ENCODE results near the gene ZFHX3. TPM values are rescaled to one million over a fixed set of nuclear protein-coding genes. Genes with fewer than 3 reads are reported as not detected.

ZFHX3 gene
- total and polyA plus RNA-seq, 2 donors (not counting 1 experiment from before 2014, with no cell fraction given): 4.7 to 7.3 TPM

GRCh38 chr16:73064994-73065545 lies 17.1 kb upstream of the ZFHX3 start:
- TF ChIP-seq EZH2 (IDR thresholded peaks at IDR 0.05; ENCODE audit: low read length, missing control alignments) (no peak), CTCF (conservative IDR thresholded peaks at IDR 0.05 in 1 of 2, IDR thresholded peaks at IDR 0.05 in 1 of 2; ENCODE audit: low read depth in 1 of 2, low read length in 2 of 2) (no peak)
- Histone ChIP-seq H3K9ac (ENCODE audit: insufficient read depth, low read length) (peak overlapping the region; percentile 58), H3K4me3 (replicated peaks in 1 of 4; ENCODE audit: control extremely low read depth in 1 of 4, insufficient read depth in 1 of 4, low read depth in 3 of 4, low read length in 4 of 4) (peak overlapping the region; percentile 11 to 38 (median 28)), H3K27ac (ENCODE audit: insufficient read depth, low read length) (peak overlapping the region; percentile 79), H3K4me1 (ENCODE audit: control insufficient read depth, extremely low read depth, insufficient read depth, low read length) (peaks cover 46% of the 10 kb centered on the region), H2AFZ (ENCODE audit: low read length) (no peak overlapping the region), H3K27me3 (ENCODE audit: control insufficient read depth, insufficient read depth, low read length) (no peaks in the 10 kb centered on the region), H3K9me3 (ENCODE audit: control insufficient read depth, insufficient read depth, low read depth, low read length) (no peaks in the 10 kb centered on the region), H3K79me2 (ENCODE audit: control insufficient read depth, insufficient read depth, low read length) (peaks cover 28% of the 10 kb centered on the region), H3K4me2 (ENCODE audit: extremely low read depth, insufficient read depth, low read length) (peak overlapping the region; percentile 94), H4K20me1 (ENCODE audit: control insufficient read depth, extremely low read depth, insufficient read depth, low read length) (no peaks in the 10 kb centered on the region), H3K36me3 (ENCODE audit: control insufficient read depth, insufficient read depth, low read length) (no peaks in the 10 kb centered on the region)
- DNase-seq (ENCODE audit: low read depth in 2 of 2): no peak

GRCh38 chr16:73064212-73064993 lies 16.5 kb upstream of the ZFHX3 start:
- no peak for TF ChIP-seq EZH2 (IDR thresholded peaks at IDR 0.05; ENCODE audit: low read length, missing control alignments)
- no peak for TF ChIP-seq CTCF (conservative IDR thresholded peaks at IDR 0.05 in 1 of 2, IDR thresholded peaks at IDR 0.05 in 1 of 2; ENCODE audit: low read depth in 1 of 2, low read length in 2 of 2)
- H3K4me1 ChIP-seq (ENCODE audit: control insufficient read depth, extremely low read depth, insufficient read depth, low read length): peaks cover 43% of the 10 kb centered on the region
- no peaks in the 10 kb centered on the region for H3K9me3 ChIP-seq (ENCODE audit: control insufficient read depth, insufficient read depth, low read depth, low read length)
- H3K79me2 ChIP-seq (ENCODE audit: control insufficient read depth, insufficient read depth, low read length): peaks cover 34% of the 10 kb centered on the region
- peak overlapping the region; percentile 94 for H3K4me2 ChIP-seq (ENCODE audit: extremely low read depth, insufficient read depth, low read length)
- H3K9ac ChIP-seq (ENCODE audit: insufficient read depth, low read length): peak overlapping the region; percentile 58
- H3K4me3 ChIP-seq (replicated peaks in 1 of 4; ENCODE audit: control extremely low read depth in 1 of 4, insufficient read depth in 1 of 4, low read depth in 3 of 4, low read length in 4 of 4): peak overlapping the region; percentile 11 to 38 (median 28)
- H3K27me3 ChIP-seq (ENCODE audit: control insufficient read depth, insufficient read depth, low read length): no peaks in the 10 kb centered on the region
- H4K20me1 ChIP-seq (ENCODE audit: control insufficient read depth, extremely low read depth, insufficient read depth, low read length): no peaks in the 10 kb centered on the region
- H3K27ac ChIP-seq (ENCODE audit: insufficient read depth, low read length): peak overlapping the region; percentile 79
- no peaks in the 10 kb centered on the region for H3K36me3 ChIP-seq (ENCODE audit: control insufficient read depth, insufficient read depth, low read length)
- peak; percentile 81 to 90 for DNase-seq (ENCODE audit: low read depth in 2 of 2)
- H2AFZ ChIP-seq (ENCODE audit: low read length): no peak overlapping the region

GRCh38 chr16:73063854-73064211 lies 15.9 kb upstream of the ZFHX3 start:
- H3K9ac ChIP-seq (ENCODE audit: insufficient read depth, low read length): peak overlapping the region; percentile 35

More at GRCh38 chr16:73063854-73064211, 15.9 kb upstream of the ZFHX3 start:
- H2AFZ ChIP-seq (ENCODE audit: low read length): no peak overlapping the region
- no peak for TF ChIP-seq CTCF (conservative IDR thresholded peaks at IDR 0.05 in 1 of 2, IDR thresholded peaks at IDR 0.05 in 1 of 2; ENCODE audit: low read depth in 1 of 2, low read length in 2 of 2)
- TF ChIP-seq EZH2 (IDR thresholded peaks at IDR 0.05; ENCODE audit: low read length, missing control alignments): no peak
- H3K27ac ChIP-seq (ENCODE audit: insufficient read depth, low read length): peak overlapping the region; percentile 79
- peak overlapping the region; percentile 94 for H3K4me2 ChIP-seq (ENCODE audit: extremely low read depth, insufficient read depth, low read length)
- H3K4me3 ChIP-seq (replicated peaks in 1 of 4; ENCODE audit: control extremely low read depth in 1 of 4, insufficient read depth in 1 of 4, low read depth in 3 of 4, low read length in 4 of 4): peak overlapping the region in 3 of 4 experiments; percentile 11 to 38 (median 19)
- DNase-seq (ENCODE audit: low read depth in 2 of 2): no peak
- no peaks in the 10 kb centered on the region for H3K36me3 ChIP-seq (ENCODE audit: control insufficient read depth, insufficient read depth, low read length)
- H3K9me3 ChIP-seq (ENCODE audit: control insufficient read depth, insufficient read depth, low read depth, low read length): no peaks in the 10 kb centered on the region
- no peaks in the 10 kb centered on the region for H4K20me1 ChIP-seq (ENCODE audit: control insufficient read depth, extremely low read depth, insufficient read depth, low read length)
- peaks cover 39% of the 10 kb centered on the region for H3K4me1 ChIP-seq (ENCODE audit: control insufficient read depth, extremely low read depth, insufficient read depth, low read length)
- H3K79me2 ChIP-seq (ENCODE audit: control insufficient read depth, insufficient read depth, low read length): peaks cover 40% of the 10 kb centered on the region
- no peaks in the 10 kb centered on the region for H3K27me3 ChIP-seq (ENCODE audit: control insufficient read depth, insufficient read depth, low read length)

All from fibroblast of lung (primary cell).